ENCODE measurements around the gene ANKRD27. TPM values are rescaled to one million over a fixed set of nuclear protein-coding genes. Genes with fewer than 3 reads are reported as not detected.

The ANKRD27 gene
- total RNA-seq, 1 experiment from 2014 or later = 55.5 TPM

GRCh38 chr19:32607479-32607878 is 67.5 kb downstream of the ANKRD27 start:
- H3K27ac ChIP-seq = no peak overlapping the region
- no peaks in the 10 kb centered on the region for H3K9me3 ChIP-seq (ENCODE audit: insufficient read depth, low read depth)
- H3K36me3 ChIP-seq (ENCODE audit: low read depth) = peaks cover 7% of the 10 kb centered on the region; the same call in 1 of the 2 replicates
- no peak for TF ChIP-seq EZH2 (IDR thresholded peaks at IDR 0.05; ENCODE audit: low read depth)
- TF ChIP-seq, protein P1, sequence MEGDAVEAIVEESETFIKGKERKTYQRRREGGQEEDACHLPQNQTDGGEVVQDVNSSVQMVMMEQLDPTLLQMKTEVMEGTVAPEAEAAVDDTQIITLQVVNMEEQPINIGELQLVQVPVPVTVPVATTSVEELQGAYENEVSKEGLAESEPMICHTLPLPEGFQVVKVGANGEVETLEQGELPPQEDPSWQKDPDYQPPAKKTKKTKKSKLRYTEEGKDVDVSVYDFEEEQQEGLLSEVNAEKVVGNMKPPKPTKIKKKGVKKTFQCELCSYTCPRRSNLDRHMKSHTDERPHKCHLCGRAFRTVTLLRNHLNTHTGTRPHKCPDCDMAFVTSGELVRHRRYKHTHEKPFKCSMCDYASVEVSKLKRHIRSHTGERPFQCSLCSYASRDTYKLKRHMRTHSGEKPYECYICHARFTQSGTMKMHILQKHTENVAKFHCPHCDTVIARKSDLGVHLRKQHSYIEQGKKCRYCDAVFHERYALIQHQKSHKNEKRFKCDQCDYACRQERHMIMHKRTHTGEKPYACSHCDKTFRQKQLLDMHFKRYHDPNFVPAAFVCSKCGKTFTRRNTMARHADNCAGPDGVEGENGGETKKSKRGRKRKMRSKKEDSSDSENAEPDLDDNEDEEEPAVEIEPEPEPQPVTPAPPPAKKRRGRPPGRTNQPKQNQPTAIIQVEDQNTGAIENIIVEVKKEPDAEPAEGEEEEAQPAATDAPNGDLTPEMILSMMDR (conservative IDR thresholded peaks at IDR 0.05) = no peak
- H4K20me1 ChIP-seq (ENCODE audit: insufficient read depth) = no peaks in the 10 kb centered on the region; the same call in 1 of the 2 replicates
- no peaks in the 10 kb centered on the region for H3F3A ChIP-seq (ENCODE audit: insufficient read depth, low read depth)
- ChIA-PET CTCF (no interaction called here), POLR2A (ENCODE audit: unreplicated experiment) (no interaction called here)
- H2AFZ ChIP-seq = no peak overlapping the region
- no peak overlapping the region for H3K4me3 ChIP-seq
- H3K4me1 ChIP-seq (replicated peaks; ENCODE audit: insufficient read depth) = no peaks in the 10 kb centered on the region
- BruUV-seq (replicated peaks) = no TSS peak
- no peaks in the 10 kb centered on the region for H3K9me2 ChIP-seq (ENCODE audit: insufficient read depth)
- no peaks in the 10 kb centered on the region for H3K79me2 ChIP-seq (ENCODE audit: low read depth)
- H3K4me2 ChIP-seq = no peak overlapping the region
- intact Hi-C loops (cut with micrococcal nuclease; ENCODE audit: unreplicated experiment) = no loop called here
- no peaks in the 10 kb centered on the region for H3K27me3 ChIP-seq (ENCODE audit: insufficient read depth, low read depth)
- no peak for DNase-seq

GRCh38 chr19:32606289-32606688 is 68.7 kb downstream of the ANKRD27 start:
- no peak overlapping the region for H3K27ac ChIP-seq
- ChIA-PET CTCF (no interaction called here), POLR2A (ENCODE audit: unreplicated experiment) (no interaction called here)
- no peaks in the 10 kb centered on the region for H4K20me1 ChIP-seq (ENCODE audit: insufficient read depth)
- no TSS peak for BruUV-seq (replicated peaks)
- intact Hi-C loops (cut with micrococcal nuclease; ENCODE audit: unreplicated experiment) = no loop called here
- no peaks in the 10 kb centered on the region for H3K36me3 ChIP-seq (ENCODE audit: low read depth)
- DNase-seq = no peak
- H3K9me2 ChIP-seq (ENCODE audit: insufficient read depth) = no peaks in the 10 kb centered on the region
- TF ChIP-seq, protein P1 (conservative IDR thresholded peaks at IDR 0.05) = no peak
- no peak for TF ChIP-seq EZH2 (IDR thresholded peaks at IDR 0.05; ENCODE audit: low read depth)
- no peaks in the 10 kb centered on the region for H3K27me3 ChIP-seq (ENCODE audit: insufficient read depth, low read depth)
- no peaks in the 10 kb centered on the region for H3K79me2 ChIP-seq (ENCODE audit: low read depth)
- no peak overlapping the region for H3K4me3 ChIP-seq
- no peaks in the 10 kb centered on the region for H3F3A ChIP-seq (ENCODE audit: insufficient read depth, low read depth)
- no peaks in the 10 kb centered on the region for H3K9me3 ChIP-seq (ENCODE audit: insufficient read depth, low read depth)
- no peaks in the 10 kb centered on the region for H3K4me1 ChIP-seq (replicated peaks; ENCODE audit: insufficient read depth)
- no peak overlapping the region for H2AFZ ChIP-seq
- H3K4me2 ChIP-seq = no peak overlapping the region

DNA sequence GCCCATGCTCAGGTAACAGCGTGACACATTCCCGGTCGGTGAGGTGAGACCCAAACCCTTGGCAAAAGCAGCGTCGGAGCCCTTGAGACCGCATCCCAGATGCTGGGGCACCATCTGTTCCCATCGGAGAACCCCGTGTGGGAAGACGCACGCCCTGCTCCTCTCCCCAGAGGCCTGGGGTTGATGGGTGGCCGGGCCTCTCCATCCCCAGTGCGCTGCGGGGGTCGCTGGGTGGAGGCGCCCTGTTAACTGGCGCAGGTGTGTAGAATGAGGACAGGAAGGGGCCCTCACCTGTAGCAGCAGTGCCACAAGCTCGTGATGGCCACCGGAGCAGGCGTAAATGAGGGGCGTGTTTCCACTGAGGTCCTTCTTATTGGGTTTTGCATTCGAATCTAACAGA is 69.4 kb downstream of the ANKRD27 start:
- Histone ChIP-seq H4K20me1 (ENCODE audit: insufficient read depth) (no peaks in the 10 kb centered on the region), H3K36me3 (ENCODE audit: low read depth) (no peaks in the 10 kb centered on the region), H3K79me2 (ENCODE audit: low read depth) (no peaks in the 10 kb centered on the region), H3K27me3 (ENCODE audit: insufficient read depth, low read depth) (no peaks in the 10 kb centered on the region), H2AFZ (no peak overlapping the region), H3K9me2 (ENCODE audit: insufficient read depth) (no peaks in the 10 kb centered on the region), H3K27ac (no peak overlapping the region), H3F3A (ENCODE audit: insufficient read depth, low read depth) (no peaks in the 10 kb centered on the region), H3K4me2 (no peak overlapping the region), H3K9me3 (ENCODE audit: insufficient read depth, low read depth) (no peaks in the 10 kb centered on the region), H3K4me1 (replicated peaks; ENCODE audit: insufficient read depth) (no peaks in the 10 kb centered on the region), H3K4me3 (no peak overlapping the region)
- DNase-seq = no peak
- POLR2A ChIA-PET (ENCODE audit: unreplicated experiment) = no interaction called here
- CTCF ChIA-PET = no interaction called here
- BruUV-seq (replicated peaks) = no TSS peak
- TF ChIP-seq EZH2 (IDR thresholded peaks at IDR 0.05; ENCODE audit: low read depth) = no peak
- TF ChIP-seq, protein P1 (conservative IDR thresholded peaks at IDR 0.05) = no peak
- intact Hi-C loops (cut with micrococcal nuclease; ENCODE audit: unreplicated experiment) = no loop called here

Data from PC-9 (cell line).